T-cell (primary cell): ENCODE data around the gene SCGN. TPM values are rescaled to one million over a fixed set of nuclear protein-coding genes. Genes with fewer than 3 reads are reported as not detected.

Source experiments
- ATAC-seq, 4 experiments: fragments of 200-7000 bp in 3 of 4; fragments of 150-1000 bp in 1 of 4; cut with Tn5 transposase; replicated peaks in 1 of 4; 1 replicate in 3 of 4; 2 replicates in 1 of 4; pipeline ENCODE4 v1.10.0; 2021; ENCODE audit warnings: moderate library complexity in 3 of 4, mild to moderate bottlenecking in 2 of 4, moderate number of reproducible peaks in 1 of 4
- CTCF ChIA-PET, 2 donors: fragments of 300-600 bp; sonication (Branson Sonifier 250); formaldehyde crosslinking; loops; one replicate each; lab custom pipeline; 2022; ENCODE audit warnings: antibody characterized with exemption in 2 of 2; lab: Charles Lee
- POLR2A ChIA-PET, 2 donors: fragments of 300-600 bp; sonication (Branson Sonifier 250); formaldehyde crosslinking; loops; one replicate each; lab custom pipeline; 2022; ENCODE audit warnings: antibody characterized with exemption in 2 of 2; lab: Charles Lee
- DNase-seq, 35 experiments: peaks; one replicate each; pipeline versions ENCODE4 v3.0.0 to v3.0.0-alpha.2; 2013 to 2023
- H3K27ac ChIP-seq: one replicate; pipeline ENCODE4 v1.5.1; 2013; ENCODE audit warnings: low read length
- H3K27me3 ChIP-seq, 2 experiments: replicated peaks in 1 of 2; 1 replicate in 1 of 2; 2 replicates in 1 of 2; pipeline versions ENCODE4 v1.6.1 to v1.7.0; 2013; ENCODE audit warnings: low read length in 1 of 2, mixed read lengths in 1 of 2; ENCODE audit not compliant: control insufficient read depth in 2 of 2, insufficient read depth in 2 of 2; ENCODE audit errors: extremely low read depth in 1 of 2
- H3K36me3 ChIP-seq, 2 donors: 1 replicate in 1 of 2; 2 replicates in 1 of 2; pipeline versions ENCODE4 v1.6.1 to v1.7.0; 2013; ENCODE audit warnings: low read length in 1 of 2; ENCODE audit not compliant: control insufficient read depth in 2 of 2, insufficient read depth in 1 of 2; ENCODE audit errors: extremely low read depth in 1 of 2
- H3K4me1 ChIP-seq, 2 experiments: 1 replicate in 1 of 2; 2 replicates in 1 of 2; pipeline versions ENCODE4 v1.6.1 to v1.7.0; 2013; ENCODE audit warnings: low read length in 2 of 2, mixed read lengths in 1 of 2; ENCODE audit not compliant: insufficient read depth in 2 of 2, control insufficient read depth in 1 of 2; ENCODE audit errors: extremely low read depth in 1 of 2
- H3K4me3 ChIP-seq, 2 donors: 1 replicate in 1 of 2; 2 replicates in 1 of 2; pipeline versions ENCODE4 v1.5.1 to v1.7.0; 2013; ENCODE audit warnings: mild to moderate bottlenecking in 2 of 2, low read length in 1 of 2, moderate library complexity in 1 of 2; ENCODE audit not compliant: control insufficient read depth in 1 of 2; ENCODE audit errors: extremely low read depth in 1 of 2
- H3K9me3 ChIP-seq: 2 replicates; pipeline ENCODE4 v1.7.0; 2013
- H3K27ac Mint-ChIP-seq, 2 donors: one replicate each; pipeline ENCODE4 v1.8.0; 2020 to 2021; ENCODE audit warnings: mild to moderate bottlenecking in 2 of 2, mixed read lengths in 2 of 2
- H3K27me3 Mint-ChIP-seq, 2 donors: one replicate each; pipeline ENCODE4 v1.8.0; 2021 to 2022; ENCODE audit warnings: mixed read lengths in 2 of 2
- H3K36me3 Mint-ChIP-seq: one replicate; pipeline ENCODE4 v1.8.0; 2021; ENCODE audit warnings: mixed read lengths
- H3K4me1 Mint-ChIP-seq, 3 donors: one replicate each; pipeline ENCODE4 v1.8.0; 2020 to 2022; ENCODE audit warnings: mixed read lengths in 3 of 3, mild to moderate bottlenecking in 1 of 3
- H3K4me3 Mint-ChIP-seq, 3 donors: one replicate each; pipeline ENCODE4 v1.8.0; 2020 to 2022; ENCODE audit warnings: mild to moderate bottlenecking in 3 of 3, mixed read lengths in 3 of 3, moderate library complexity in 3 of 3
- H3K9me3 Mint-ChIP-seq, 3 donors: one replicate each; pipeline ENCODE4 v1.8.0; 2020 to 2022; ENCODE audit warnings: mixed read lengths in 3 of 3
- WGBS: methylation state at CpG from one replicate; pipeline ENCODE4 v1.1.5; 2013; ENCODE audit warnings: missing lambda C conversion rate; ENCODE audit not compliant: insufficient coverage; 5-methylcytosine and 5-hydroxymethylcytosine counted together
- total RNA-seq, 35 experiments: library from RNA in 6 of 35; stranded (reverse) in 6 of 35; fragments of 120-200 nt in 1 of 35; gene quantifications; one replicate each; pipeline versions ENCODE4 v1.2.1 to v1.2.4 and lab custom pipeline; 2013 to 2026

The SCGN gene
- total RNA-seq, 5 donors from 2014 or later (not counting 1 experiment from before 2014, with no cell fraction given) = not detected

DNA sequence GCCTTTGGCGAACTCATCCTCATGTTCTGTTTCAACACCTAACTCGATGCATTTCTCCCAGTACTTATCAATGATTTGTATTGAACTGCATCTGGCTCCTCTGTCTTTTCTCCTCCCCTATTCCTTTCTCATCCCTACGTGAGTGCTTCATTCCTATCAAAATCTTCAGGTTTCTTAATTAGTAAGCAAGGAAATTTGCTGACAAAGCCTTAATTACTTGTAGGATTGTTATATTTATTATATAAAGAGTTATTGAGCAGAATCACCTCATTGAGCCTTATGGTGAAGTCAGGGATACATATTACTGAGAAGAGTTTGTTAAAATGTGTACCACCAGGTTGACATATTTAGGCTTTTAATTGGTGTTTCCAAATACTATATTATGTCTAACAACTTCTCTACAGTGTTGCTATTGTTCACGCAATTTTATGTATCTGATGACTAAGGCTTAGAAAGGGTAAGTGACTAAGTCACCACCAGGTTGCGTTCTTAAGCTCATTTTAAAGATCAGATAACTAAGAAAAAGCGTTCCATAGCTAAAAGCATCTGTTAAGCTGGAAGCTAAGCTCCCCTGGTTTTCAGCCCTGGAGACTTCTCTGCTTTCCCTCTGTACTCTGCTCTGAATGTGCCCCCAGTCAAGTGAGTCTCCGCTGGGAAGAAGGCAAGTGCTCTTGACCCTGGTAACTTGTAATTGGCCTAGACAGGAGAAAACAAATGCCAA, 18.9 kb downstream of the SCGN start:
- Histone ChIP-seq H3K27ac (no peak overlapping the region), H3K4me3 (no peak overlapping the region), H3K36me3 (no peaks in the 10 kb centered on the region), H3K4me1 (no peaks in the 10 kb centered on the region), H3K9me3 (no peaks in the 10 kb centered on the region), H3K27me3 (peaks cover 0 to 5% of the 10 kb centered on the region in 2 experiments)
- Mint-ChIP-seq H3K4me3 (no peak overlapping the region), H3K4me1 (no peaks in the 10 kb centered on the region), H3K27ac (no peak overlapping the region), H3K27me3 (peaks cover 8 to 18% of the 10 kb centered on the region in 2 donors), H3K9me3 (no peaks in the 10 kb centered on the region), H3K36me3 (no peaks in the 10 kb centered on the region)
- DNase-seq (no peak), ATAC-seq (no peak)
- WGBS = 85% methylated on average over 3 of the region's 7 CpGs
- ChIA-PET CTCF (no interaction called here), POLR2A (no interaction called here)

DNA sequence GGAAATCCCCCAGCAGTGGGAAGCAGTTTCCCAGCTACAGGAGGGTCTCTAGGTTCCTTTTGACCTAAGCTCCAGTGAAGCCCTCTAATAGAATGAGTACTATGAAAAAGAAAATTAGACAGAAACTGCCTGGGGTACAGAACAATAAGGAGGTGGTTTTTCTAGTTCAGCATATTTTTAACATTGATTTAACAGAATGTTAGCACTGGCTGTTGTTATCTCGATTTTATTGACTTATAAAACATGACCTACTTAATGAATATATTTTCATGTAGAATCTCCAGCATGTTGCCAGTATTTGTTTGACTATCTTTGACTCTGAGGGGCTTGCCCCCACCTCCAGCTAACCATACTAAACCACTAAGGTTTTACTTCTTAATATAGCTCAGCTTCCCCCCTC, 19.6 kb downstream of the SCGN start:
- Histone ChIP-seq H3K4me3 (no peak overlapping the region), H3K4me1 (no peaks in the 10 kb centered on the region), H3K36me3 (no peaks in the 10 kb centered on the region), H3K9me3 (no peaks in the 10 kb centered on the region), H3K27ac (no peak overlapping the region), H3K27me3 (peaks cover 0 to 5% of the 10 kb centered on the region in 2 experiments)
- no peak for DNase-seq
- Mint-ChIP-seq H3K36me3 (no peaks in the 10 kb centered on the region), H3K27me3 (peaks cover 8 to 18% of the 10 kb centered on the region in 2 donors), H3K9me3 (no peaks in the 10 kb centered on the region), H3K27ac (no peak overlapping the region), H3K4me3 (no peak overlapping the region), H3K4me1 (no peaks in the 10 kb centered on the region)
- ATAC-seq = no peak
- CTCF ChIA-PET = no interaction called here
- POLR2A ChIA-PET = no interaction called here
- no CpG with 5 or more reads among the region's 1 CpG for WGBS

DNA sequence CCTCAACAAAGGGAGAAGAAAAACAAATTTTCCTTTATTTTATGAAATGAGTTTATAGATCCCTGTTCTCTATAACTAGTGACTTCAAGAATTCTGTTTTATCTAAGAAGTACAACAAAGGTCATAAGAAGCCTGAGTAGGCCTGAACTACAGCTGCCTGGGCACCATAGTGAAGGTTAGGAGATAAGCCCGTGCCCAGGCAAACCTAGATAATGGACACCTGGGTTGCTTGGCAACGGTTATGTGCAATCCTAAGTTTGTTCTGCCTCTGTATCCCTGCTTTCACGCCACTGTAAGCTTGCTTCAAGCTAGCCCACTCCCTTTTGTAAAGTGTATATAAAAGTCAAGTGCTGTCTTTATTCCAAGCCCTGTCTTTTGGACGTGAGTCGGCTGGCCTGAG, 23.2 kb downstream of the SCGN start:
- peaks cover 4 to 13% of the 10 kb centered on the region in 2 donors for H3K27me3 Mint-ChIP-seq
- H3K4me3 Mint-ChIP-seq = no peak overlapping the region
- DNase-seq = no peak
- no peaks in the 10 kb centered on the region for H3K36me3 Mint-ChIP-seq
- no peak for ATAC-seq
- no peak overlapping the region for H3K27ac Mint-ChIP-seq
- Histone ChIP-seq H3K27me3 (peaks cover 0 to 12% of the 10 kb centered on the region in 2 experiments), H3K36me3 (no peaks in the 10 kb centered on the region), H3K9me3 (no peaks in the 10 kb centered on the region), H3K27ac (no peak overlapping the region), H3K4me3 (no peak overlapping the region), H3K4me1 (no peaks in the 10 kb centered on the region)
- 63% methylated on average over 2 of the region's 5 CpGs for WGBS
- CTCF ChIA-PET = no interaction called here
- H3K9me3 Mint-ChIP-seq = no peaks in the 10 kb centered on the region
- no peaks in the 10 kb centered on the region for H3K4me1 Mint-ChIP-seq
- POLR2A ChIA-PET = no interaction called here

DNA sequence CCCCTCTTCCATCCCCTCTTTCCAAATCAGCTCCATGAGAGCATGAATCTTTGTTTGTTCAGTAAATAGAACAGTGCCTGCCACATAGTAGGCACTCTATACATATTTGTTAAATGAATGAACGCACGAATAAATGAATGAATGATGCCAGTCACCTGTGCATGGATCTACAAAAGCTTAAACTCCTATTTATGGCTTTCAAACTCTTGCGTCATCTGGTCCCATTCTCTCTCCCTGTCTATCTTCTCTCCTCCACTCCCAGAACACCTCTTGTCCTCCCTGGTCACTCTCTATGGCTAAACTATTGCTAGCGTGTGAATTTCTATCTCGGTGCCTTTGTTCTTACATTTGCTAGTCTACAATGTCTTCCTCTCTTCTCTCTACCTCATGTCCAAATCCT, 24.8 kb downstream of the SCGN start:
- no peaks in the 10 kb centered on the region for H3K4me1 Mint-ChIP-seq
- 79% methylated on average over 4 of the region's 5 CpGs for WGBS
- Histone ChIP-seq H3K4me3 (no peak overlapping the region), H3K27ac (no peak overlapping the region), H3K27me3 (peaks cover 0 to 12% of the 10 kb centered on the region in 2 experiments), H3K36me3 (no peaks in the 10 kb centered on the region), H3K4me1 (no peaks in the 10 kb centered on the region), H3K9me3 (no peaks in the 10 kb centered on the region)
- H3K4me3 Mint-ChIP-seq = no peak overlapping the region
- ChIA-PET POLR2A (no interaction called here), CTCF (no interaction called here)
- H3K9me3 Mint-ChIP-seq = no peaks in the 10 kb centered on the region
- no peaks in the 10 kb centered on the region for H3K36me3 Mint-ChIP-seq
- no peak overlapping the region for H3K27ac Mint-ChIP-seq
- no peak for DNase-seq
- H3K27me3 Mint-ChIP-seq = peaks cover 6 to 12% of the 10 kb centered on the region in 2 donors
- no peak for ATAC-seq

DNA sequence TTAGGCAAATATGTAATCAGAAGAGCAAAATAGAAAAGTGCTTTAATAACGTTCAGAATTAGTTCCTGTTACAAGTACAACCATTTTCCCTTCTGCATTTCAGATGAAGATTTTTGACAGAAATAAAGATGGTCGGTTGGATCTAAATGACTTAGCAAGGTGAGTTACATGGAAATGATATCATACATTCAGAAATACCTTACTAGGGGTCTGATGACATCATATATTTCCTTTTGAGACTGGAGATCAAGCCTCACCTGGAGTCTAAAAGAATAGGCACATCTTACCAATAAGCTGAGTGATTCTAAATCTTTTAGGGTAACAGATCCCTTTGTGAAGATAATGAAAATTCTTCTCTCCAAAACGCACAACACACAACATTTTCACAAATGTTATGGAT, 29.8 kb downstream of the SCGN start:
- Histone ChIP-seq H3K36me3 (no peaks in the 10 kb centered on the region), H3K4me1 (no peaks in the 10 kb centered on the region), H3K27me3 (peaks cover 0 to 12% of the 10 kb centered on the region in 2 experiments), H3K27ac (no peak overlapping the region), H3K9me3 (no peaks in the 10 kb centered on the region), H3K4me3 (no peak overlapping the region)
- Mint-ChIP-seq H3K9me3 (peaks cover 0 to 8% (median 0%) of the 10 kb centered on the region in 3 donors), H3K27ac (no peak overlapping the region), H3K4me1 (no peaks in the 10 kb centered on the region), H3K36me3 (peaks cover 3% of the 10 kb centered on the region), H3K27me3 (peaks cover 11% of the 10 kb centered on the region in 2 donors), H3K4me3 (no peak overlapping the region)
- ATAC-seq (no peak), DNase-seq (no peak)
- POLR2A ChIA-PET = no interaction called here
- WGBS = no CpG with 5 or more reads among the region's 3 CpGs
- CTCF ChIA-PET = no interaction called here

DNA sequence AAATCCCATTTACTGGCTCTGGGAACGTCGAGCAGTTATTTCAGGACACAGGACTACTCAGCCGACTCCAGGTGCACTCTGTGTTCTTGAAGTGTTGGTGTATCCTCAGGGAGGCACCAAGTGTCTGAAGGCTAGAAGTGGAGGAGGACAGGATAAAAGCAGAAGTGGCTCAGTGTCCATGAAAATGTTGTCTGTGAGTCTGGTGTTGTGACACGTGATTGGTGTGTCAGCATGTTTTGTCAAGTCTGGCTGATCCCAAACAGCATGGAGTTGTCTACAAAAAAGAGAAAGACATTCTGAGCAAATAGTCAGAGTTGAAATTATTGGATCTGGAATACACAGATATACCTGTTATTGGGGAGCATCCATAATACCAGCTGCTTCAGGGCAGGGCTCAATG, 30.3 kb downstream of the SCGN start:
- Mint-ChIP-seq H3K4me3 (no peak overlapping the region), H3K4me1 (no peaks in the 10 kb centered on the region), H3K36me3 (peaks cover 3% of the 10 kb centered on the region), H3K9me3 (peaks cover 0 to 8% (median 0%) of the 10 kb centered on the region in 3 donors), H3K27me3 (peaks cover 11% of the 10 kb centered on the region in 2 donors), H3K27ac (no peak overlapping the region)
- DNase-seq (no peak), ATAC-seq (no peak)
- Histone ChIP-seq H3K27ac (no peak overlapping the region), H3K4me3 (no peak overlapping the region), H3K9me3 (no peaks in the 10 kb centered on the region), H3K27me3 (peaks cover 0 to 12% of the 10 kb centered on the region in 2 experiments), H3K4me1 (no peaks in the 10 kb centered on the region), H3K36me3 (no peaks in the 10 kb centered on the region)
- ChIA-PET CTCF (no interaction called here), POLR2A (no interaction called here)
- WGBS = 73% methylated on average over 4 of the region's 4 CpGs
